Testis (tissue), 2 donors: ENCODE measurements around the gene SHROOM3.

Experiments
- POLR2A ChIP-seq: fragments of 450-650 bp; IDR thresholded peaks from one replicate; pipeline ENCODE4 v1.6.1; 2017; ENCODE audit warnings: antibody characterized with exemption, mild to moderate bottlenecking, moderate library complexity
- TF ChIP-seq, protein P1 (sequence below), 3 experiments: fragments of 450-650 bp in 2 of 3; fragments of 200-600 bp in 1 of 3; sonication (generic) in 1 of 3; IDR thresholded peaks; one replicate each; pipeline ENCODE4 v1.5.1; 2016 to 2019; ENCODE audit warnings: antibody characterized with exemption in 3 of 3, mild to moderate bottlenecking in 2 of 3, moderate library complexity in 1 of 3

DNA sequence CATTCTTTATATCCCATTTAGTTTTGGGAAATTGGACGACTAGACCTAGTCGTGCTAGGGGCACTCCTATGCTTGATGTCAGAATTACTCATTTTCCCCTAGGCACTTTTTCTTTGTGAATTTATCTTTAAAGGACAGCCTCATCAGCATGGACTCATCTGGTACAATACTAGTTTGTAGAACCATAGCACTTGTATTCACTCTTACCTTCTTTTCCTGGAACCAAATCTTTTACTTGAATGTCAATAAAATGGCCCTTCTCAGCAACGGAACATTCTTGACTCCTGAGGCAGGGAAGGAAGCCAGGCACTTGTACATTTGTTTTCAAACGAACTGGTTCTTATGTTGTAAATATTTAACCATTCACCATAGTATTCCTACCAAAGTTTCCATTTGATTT, 187.1 kb downstream of the SHROOM3 start:
- TF ChIP-seq, protein P1, sequence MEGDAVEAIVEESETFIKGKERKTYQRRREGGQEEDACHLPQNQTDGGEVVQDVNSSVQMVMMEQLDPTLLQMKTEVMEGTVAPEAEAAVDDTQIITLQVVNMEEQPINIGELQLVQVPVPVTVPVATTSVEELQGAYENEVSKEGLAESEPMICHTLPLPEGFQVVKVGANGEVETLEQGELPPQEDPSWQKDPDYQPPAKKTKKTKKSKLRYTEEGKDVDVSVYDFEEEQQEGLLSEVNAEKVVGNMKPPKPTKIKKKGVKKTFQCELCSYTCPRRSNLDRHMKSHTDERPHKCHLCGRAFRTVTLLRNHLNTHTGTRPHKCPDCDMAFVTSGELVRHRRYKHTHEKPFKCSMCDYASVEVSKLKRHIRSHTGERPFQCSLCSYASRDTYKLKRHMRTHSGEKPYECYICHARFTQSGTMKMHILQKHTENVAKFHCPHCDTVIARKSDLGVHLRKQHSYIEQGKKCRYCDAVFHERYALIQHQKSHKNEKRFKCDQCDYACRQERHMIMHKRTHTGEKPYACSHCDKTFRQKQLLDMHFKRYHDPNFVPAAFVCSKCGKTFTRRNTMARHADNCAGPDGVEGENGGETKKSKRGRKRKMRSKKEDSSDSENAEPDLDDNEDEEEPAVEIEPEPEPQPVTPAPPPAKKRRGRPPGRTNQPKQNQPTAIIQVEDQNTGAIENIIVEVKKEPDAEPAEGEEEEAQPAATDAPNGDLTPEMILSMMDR (IDR thresholded peaks at IDR 0.05) = no peak
- TF ChIP-seq POLR2A = no peak
